Measurements from ENCODE around the gene EFNA2. TPM values are rescaled to one million over a fixed set of nuclear protein-coding genes. Genes with fewer than 3 reads are reported as not detected.

EFNA2 gene
- polyA plus RNA-seq, 1 donor (not counting 4 experiments of a cell fraction or from before 2014, with no cell fraction given) = not detected

GRCh38 chr19:1269065-1269477, 16.6 kb upstream of the EFNA2 start, which contains the start of gene CIRBP:
TSS of gene CIRBP (plus strand) at chr19:1269332. CDS start at chr19:1270934, 1,602 bp downstream.
- FAIRE-seq (no peak), DNase-seq (ENCODE audit: low read depth, low spot score) (peak; percentile 95)
- H3K4me3 ChIP-seq (ENCODE audit: control insufficient read depth in 2 of 3, extremely low read depth in 1 of 3, insufficient read depth in 2 of 3, low read depth in 1 of 3, low read length in 3 of 3) = peak within 1 kb of the TSS; percentile 46 to 85 (median 84)
- no peak within 1 kb of the TSS for H2AFZ ChIP-seq (ENCODE audit: control insufficient read depth, low read length)
- dilution Hi-C loops (cut with MboI; ENCODE audit: extremely low pct_ligation_motif_present, low sequenced_read_pairs) = no loop called here
- peaks cover 4% of the 10 kb centered on the region for H3K27me3 ChIP-seq (ENCODE audit: control insufficient read depth, extremely low read depth, insufficient read depth, low read length)
- peaks cover 26 to 39% of the 10 kb centered on the region in 2 experiments for H3K36me3 ChIP-seq (ENCODE audit: control insufficient read depth in 2 of 2, extremely low read depth in 1 of 2, insufficient read depth in 2 of 2, low read length in 2 of 2)
- peak within 1 kb of the TSS; percentile 89 for H3K27ac ChIP-seq (ENCODE audit: control insufficient read depth, insufficient read depth, low read length)
- no peaks in the 10 kb centered on the region for H3K9me3 ChIP-seq (ENCODE audit: control insufficient read depth, low read depth, low read length)
- no peaks in the 10 kb centered on the region for H4K20me1 ChIP-seq (ENCODE audit: control insufficient read depth, extremely low read depth, insufficient read depth, low read length)
- H3K4me1 ChIP-seq (ENCODE audit: control insufficient read depth, extremely low read depth, insufficient read depth, low read length) = peaks cover 57% of the 10 kb centered on the region
- H3K9ac ChIP-seq (ENCODE audit: control insufficient read depth, extremely low read depth, insufficient read depth, low read length) = peak within 1 kb of the TSS; percentile 83
- H3K9me1 ChIP-seq (ENCODE audit: control insufficient read depth, extremely low read depth, insufficient read depth, low read length) = peaks cover 2% of the 10 kb centered on the region
- peaks cover 40% of the 10 kb centered on the region for H3K79me2 ChIP-seq (ENCODE audit: control insufficient read depth, insufficient read depth, low read length)
- H3K4me2 ChIP-seq (ENCODE audit: control insufficient read depth, extremely low read depth, insufficient read depth, low read depth, low read length) = peak within 1 kb of the TSS; percentile 99
- TF ChIP-seq, protein P1, sequence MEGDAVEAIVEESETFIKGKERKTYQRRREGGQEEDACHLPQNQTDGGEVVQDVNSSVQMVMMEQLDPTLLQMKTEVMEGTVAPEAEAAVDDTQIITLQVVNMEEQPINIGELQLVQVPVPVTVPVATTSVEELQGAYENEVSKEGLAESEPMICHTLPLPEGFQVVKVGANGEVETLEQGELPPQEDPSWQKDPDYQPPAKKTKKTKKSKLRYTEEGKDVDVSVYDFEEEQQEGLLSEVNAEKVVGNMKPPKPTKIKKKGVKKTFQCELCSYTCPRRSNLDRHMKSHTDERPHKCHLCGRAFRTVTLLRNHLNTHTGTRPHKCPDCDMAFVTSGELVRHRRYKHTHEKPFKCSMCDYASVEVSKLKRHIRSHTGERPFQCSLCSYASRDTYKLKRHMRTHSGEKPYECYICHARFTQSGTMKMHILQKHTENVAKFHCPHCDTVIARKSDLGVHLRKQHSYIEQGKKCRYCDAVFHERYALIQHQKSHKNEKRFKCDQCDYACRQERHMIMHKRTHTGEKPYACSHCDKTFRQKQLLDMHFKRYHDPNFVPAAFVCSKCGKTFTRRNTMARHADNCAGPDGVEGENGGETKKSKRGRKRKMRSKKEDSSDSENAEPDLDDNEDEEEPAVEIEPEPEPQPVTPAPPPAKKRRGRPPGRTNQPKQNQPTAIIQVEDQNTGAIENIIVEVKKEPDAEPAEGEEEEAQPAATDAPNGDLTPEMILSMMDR (optimal IDR thresholded peaks at IDR 0.05 in 1 of 3, IDR thresholded peaks at IDR 0.05 in 1 of 3, conservative IDR thresholded peaks at IDR 0.05 in 1 of 3; ENCODE audit: extremely low read depth in 1 of 3, insufficient read depth in 2 of 3, low read length in 3 of 3) = no peak
- TF ChIP-seq EZH2 (IDR thresholded peaks at IDR 0.05; ENCODE audit: low read length) = no peak

DNA sequence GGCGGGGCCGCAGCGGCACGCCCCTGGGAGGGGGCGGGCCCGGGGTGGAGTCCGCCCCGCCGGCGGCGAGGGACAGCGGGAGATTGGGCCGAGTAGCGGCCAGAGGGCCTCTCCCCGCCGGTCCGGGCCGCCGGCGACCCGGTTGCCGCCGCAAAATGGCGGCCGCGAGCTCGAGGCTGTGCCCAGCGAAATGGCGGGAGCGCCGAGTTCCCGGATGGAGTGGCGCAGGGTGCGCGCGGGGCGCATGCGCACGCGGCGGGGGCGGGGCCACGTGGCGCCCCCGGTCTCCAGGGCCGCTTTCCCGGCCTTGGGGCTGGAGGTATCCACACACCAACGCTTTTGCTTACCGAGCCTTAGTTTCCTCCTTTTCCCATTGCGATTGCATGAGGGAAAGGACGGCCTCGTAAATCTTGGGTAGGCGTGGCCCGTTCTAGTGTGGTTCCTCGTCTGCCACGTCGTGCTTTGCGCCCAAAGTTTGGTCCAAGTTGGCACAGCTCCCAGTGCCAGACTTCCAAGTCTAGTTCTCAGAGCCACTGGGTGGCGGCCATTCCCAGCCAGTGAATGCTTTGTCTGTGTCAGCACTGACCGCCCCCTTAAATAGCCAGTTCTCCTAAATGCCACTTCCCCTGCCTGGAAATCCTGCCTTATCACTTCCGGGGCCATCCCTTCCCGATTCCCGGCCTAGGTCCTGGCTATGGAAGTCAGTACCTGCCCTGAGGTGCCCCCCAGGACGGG, 16.0 kb upstream of the EFNA2 start:
- H3K9ac ChIP-seq (ENCODE audit: control insufficient read depth, extremely low read depth, insufficient read depth, low read length) = peak overlapping the region; percentile 83
- no peak for DNase-seq (ENCODE audit: low read depth, low spot score)
- H2AFZ ChIP-seq (ENCODE audit: control insufficient read depth, low read length) = no peak overlapping the region
- peaks cover 46% of the 10 kb centered on the region for H3K79me2 ChIP-seq (ENCODE audit: control insufficient read depth, insufficient read depth, low read length)
- H3K9me1 ChIP-seq (ENCODE audit: control insufficient read depth, extremely low read depth, insufficient read depth, low read length) = no peaks in the 10 kb centered on the region
- TF ChIP-seq, protein P1 (optimal IDR thresholded peaks at IDR 0.05 in 1 of 3, IDR thresholded peaks at IDR 0.05 in 1 of 3, conservative IDR thresholded peaks at IDR 0.05 in 1 of 3; ENCODE audit: extremely low read depth in 1 of 3, insufficient read depth in 2 of 3, low read length in 3 of 3) = peak in 1 of 3 experiments; percentile 22
- no peak for TF ChIP-seq EZH2 (IDR thresholded peaks at IDR 0.05; ENCODE audit: low read length)
- peaks cover 4% of the 10 kb centered on the region for H3K27me3 ChIP-seq (ENCODE audit: control insufficient read depth, extremely low read depth, insufficient read depth, low read length)
- H3K4me2 ChIP-seq (ENCODE audit: control insufficient read depth, extremely low read depth, insufficient read depth, low read depth, low read length) = peak overlapping the region; percentile 99
- peaks cover 29 to 39% of the 10 kb centered on the region in 2 experiments for H3K36me3 ChIP-seq (ENCODE audit: control insufficient read depth in 2 of 2, extremely low read depth in 1 of 2, insufficient read depth in 2 of 2, low read length in 2 of 2)
- H3K27ac ChIP-seq (ENCODE audit: control insufficient read depth, insufficient read depth, low read length) = peak overlapping the region; percentile 89
- peak overlapping the region; percentile 46 to 85 (median 84) for H3K4me3 ChIP-seq (ENCODE audit: control insufficient read depth in 2 of 3, extremely low read depth in 1 of 3, insufficient read depth in 2 of 3, low read depth in 1 of 3, low read length in 3 of 3)
- no peak for FAIRE-seq
- peaks cover 62% of the 10 kb centered on the region for H3K4me1 ChIP-seq (ENCODE audit: control insufficient read depth, extremely low read depth, insufficient read depth, low read length)
- no peaks in the 10 kb centered on the region for H3K9me3 ChIP-seq (ENCODE audit: control insufficient read depth, low read depth, low read length)
- dilution Hi-C loops (cut with MboI; ENCODE audit: extremely low pct_ligation_motif_present, low sequenced_read_pairs) = no loop called here
- no peaks in the 10 kb centered on the region for H4K20me1 ChIP-seq (ENCODE audit: control insufficient read depth, extremely low read depth, insufficient read depth, low read length)
